Right lobe of liver (tissue), 4 donors: ENCODE results near the gene TERB2.

ENCODE experiments used
- POLR2A ChIP-seq: fragments of 450-650 bp; IDR thresholded peaks from one replicate; pipeline ENCODE4 v1.6.1; 2017; ENCODE audit warnings: antibody characterized with exemption, mild to moderate bottlenecking
- TF ChIP-seq, protein P1 (sequence below), 4 donors: fragments of 200-600 bp in 3 of 4; fragments of 450-650 bp in 1 of 4; IDR thresholded peaks; one replicate each; pipeline versions ENCODE4 v1.5.1 to v1.8.0; 2016 to 2022; ENCODE audit warnings: antibody characterized with exemption in 4 of 4, mild to moderate bottlenecking in 2 of 4
- donor health status: DM: no; HTN: no; CAD: no.
- donor health status: DM: no; HTN: no; CAD: no.
- donor health status: DM: no; HTN: yes; CAD: no.

DNA sequence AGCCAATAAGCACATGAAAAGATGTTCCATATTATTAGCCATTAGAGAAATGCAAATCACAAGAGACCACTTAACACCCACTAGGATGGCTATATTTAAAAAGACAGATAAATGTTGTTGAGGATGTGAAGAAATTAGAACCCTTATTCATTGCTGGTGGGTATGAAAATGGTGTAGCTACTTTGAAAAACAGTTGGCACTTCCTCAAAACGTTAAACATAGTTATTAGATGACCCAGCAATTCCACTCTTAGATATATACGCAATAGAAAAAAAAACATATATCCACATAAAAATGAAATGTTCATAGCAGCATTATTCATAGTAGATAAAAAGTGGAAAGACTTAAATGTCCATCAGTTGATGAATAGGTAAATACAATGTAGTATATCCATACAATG is 47.1 kb upstream of the TERB2 start:
- TF ChIP-seq, protein P1, sequence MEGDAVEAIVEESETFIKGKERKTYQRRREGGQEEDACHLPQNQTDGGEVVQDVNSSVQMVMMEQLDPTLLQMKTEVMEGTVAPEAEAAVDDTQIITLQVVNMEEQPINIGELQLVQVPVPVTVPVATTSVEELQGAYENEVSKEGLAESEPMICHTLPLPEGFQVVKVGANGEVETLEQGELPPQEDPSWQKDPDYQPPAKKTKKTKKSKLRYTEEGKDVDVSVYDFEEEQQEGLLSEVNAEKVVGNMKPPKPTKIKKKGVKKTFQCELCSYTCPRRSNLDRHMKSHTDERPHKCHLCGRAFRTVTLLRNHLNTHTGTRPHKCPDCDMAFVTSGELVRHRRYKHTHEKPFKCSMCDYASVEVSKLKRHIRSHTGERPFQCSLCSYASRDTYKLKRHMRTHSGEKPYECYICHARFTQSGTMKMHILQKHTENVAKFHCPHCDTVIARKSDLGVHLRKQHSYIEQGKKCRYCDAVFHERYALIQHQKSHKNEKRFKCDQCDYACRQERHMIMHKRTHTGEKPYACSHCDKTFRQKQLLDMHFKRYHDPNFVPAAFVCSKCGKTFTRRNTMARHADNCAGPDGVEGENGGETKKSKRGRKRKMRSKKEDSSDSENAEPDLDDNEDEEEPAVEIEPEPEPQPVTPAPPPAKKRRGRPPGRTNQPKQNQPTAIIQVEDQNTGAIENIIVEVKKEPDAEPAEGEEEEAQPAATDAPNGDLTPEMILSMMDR (IDR thresholded peaks at IDR 0.05), result no peak
- no peak for TF ChIP-seq POLR2A
